Spleen (tissue), 11 donors: ENCODE results near the gene NUB1. TPM values are rescaled to one million over a fixed set of nuclear protein-coding genes. Genes with fewer than 3 reads are reported as not detected.

ENCODE experiments used
- DNase-seq: peaks from one replicate; pipeline ENCODE4 v3.0.0-alpha.2; 2020
- H3K27ac ChIP-seq, 8 donors: fragments of 200-600 bp; sonication (generic) in 7 of 8; 1 replicate in 4 of 8; 2 replicates in 4 of 8; pipeline versions ENCODE4 v1.5.0 to v1.8.0; 2016 to 2021; ENCODE audit warnings: inconsistent platforms in 4 of 8, mild to moderate bottlenecking in 4 of 8, moderate library complexity in 1 of 8
- H3K27me3 ChIP-seq, 7 donors: fragments of 200-600 bp; sonication (generic) in 6 of 7; replicated peaks in 1 of 7; 1 replicate in 4 of 7; 2 replicates in 3 of 7; pipeline versions ENCODE4 v1.5.0 to v1.8.0; 2016 to 2021; ENCODE audit warnings: inconsistent platforms in 3 of 7, mild to moderate bottlenecking in 1 of 7
- H3K36me3 ChIP-seq, 6 donors: fragments of 200-600 bp; sonication (generic) in 5 of 6; 1 replicate in 4 of 6; 2 replicates in 2 of 6; pipeline versions ENCODE4 v1.5.0 to v1.8.0; 2016 to 2021; ENCODE audit warnings: inconsistent platforms in 2 of 6
- H3K4me1 ChIP-seq, 6 donors: fragments of 200-600 bp; sonication (generic) in 5 of 6; 1 replicate in 3 of 6; 2 replicates in 3 of 6; pipeline versions ENCODE4 v1.5.0 to v1.8.0; 2016 to 2021; ENCODE audit warnings: inconsistent platforms in 3 of 6
- H3K4me3 ChIP-seq, 8 donors: fragments of 200-600 bp; sonication (generic) in 7 of 8; 1 replicate in 4 of 8; 2 replicates in 4 of 8; pipeline versions ENCODE4 v1.5.0 to v1.8.0; 2016 to 2021; ENCODE audit warnings: inconsistent platforms in 4 of 8, mild to moderate bottlenecking in 4 of 8, moderate library complexity in 2 of 8
- H3K9me3 ChIP-seq, 8 donors: fragments of 200-600 bp; sonication (generic) in 7 of 8; 1 replicate in 4 of 8; 2 replicates in 4 of 8; pipeline versions ENCODE4 v1.5.0 to v1.8.0; 2016 to 2021; ENCODE audit warnings: inconsistent platforms in 4 of 8
- CTCF ChIP-seq, 11 experiments: fragments of 200-600 bp in 7 of 11; fragments of 450-650 bp in 4 of 11; sonication (generic) in 4 of 11; IDR thresholded peaks in 8 of 11; conservative IDR thresholded peaks in 3 of 11; 1 replicate in 7 of 11; 2 replicates in 4 of 11; pipeline versions ENCODE4 v1.4.0 to v1.8.0; 2016 to 2021; ENCODE audit warnings: antibody characterized with exemption in 11 of 11, inconsistent platforms in 4 of 11, mild to moderate bottlenecking in 1 of 11
- POLR2A ChIP-seq, 3 donors: fragments of 450-650 bp; IDR thresholded peaks; one replicate each; pipeline ENCODE4 v1.5.1; 2017; ENCODE audit warnings: antibody characterized with exemption in 3 of 3, mild to moderate bottlenecking in 1 of 3
- POLR2AphosphoS5 ChIP-seq, 3 donors: sonication (generic); formaldehyde crosslinking; IDR thresholded peaks; one replicate each; pipeline ENCODE4 v1.5.1; 2017; ENCODE audit warnings: antibody characterized with exemption in 3 of 3
- WGBS, 5 donors: extraction: QIAGEN DNeasy Blood & Tissue Kit in 3 of 5; methylation state at CpG; one replicate each; pipeline versions ENCODE4 v1.1.5 to v1.1.7; 2013 to 2018; 5-methylcytosine and 5-hydroxymethylcytosine counted together
- intact Hi-C: fragments of 100-400 bp; cut with DNase I; formaldehyde crosslinking; loops from one replicate; pipeline ENCODE4 v1.15.0; 2023; ENCODE audit warnings: low total_unique reads
- polyA plus RNA-seq, 3 donors: library from polyadenylated mRNA; stranded (reverse); fragments of 200-250 nt; gene quantifications; one replicate each; pipeline ENCODE4 v1.2.1, GENCODE V29; 2013
- total RNA-seq, 7 donors: library from RNA; depleted of rRNA in 3 of 7; stranded (reverse); fragments of >200 nt in 3 of 7; fragmentation: NEBNext Ultra II Directional in 4 of 7; extraction: Animal tissue kit (Norgen Biotek cat#: 25700) in 4 of 7; gene quantifications; one replicate each; pipeline versions ENCODE4 v1.1.0 to v1.2.1, GENCODE V29; 2016 to 2021
- donor health status: healthy with polysubstance abuse.
- donor health status: DM: no; HTN: no; CAD: no; lungs with moderate emphysema.
- donor health status: DM: no; HTN: no; CAD: no.
- donor health status: Bipolar disorder and iron deficiency.
- donor health status: healthy.
- donor health status: DM: no; HTN: no; CAD: no.
- donor health status: DM: yes; HTN: yes; CAD: no.

The NUB1 gene
- total and polyA plus RNA-seq, 10 donors = 25.2 to 80.9 (median 64.5) TPM

- Histone ChIP-seq H3K4me1 (peaks cover 14 to 48% (median 28%) of the 10 kb centered on the region in 6 donors), H3K36me3 (no peaks in the 10 kb centered on the region), H3K27me3 (peaks cover 0 to 10% (median 0%) of the 10 kb centered on the region in 7 donors), H3K4me3 (no peak overlapping the region), H3K27ac (peak overlapping the region in 7 of 8 donors; percentile 60 to 79 (median 67)), H3K9me3 (peaks cover 0 to 21% (median 6%) of the 10 kb centered on the region in 8 donors)
- WGBS, 5 donors = 61 to 82% (median 71%) methylated on average over 7 of the region's 7 CpGs
- intact Hi-C loops = no loop called here
- no peak for TF ChIP-seq CTCF (IDR thresholded peaks at IDR 0.05 in 8 of 11, conservative IDR thresholded peaks at IDR 0.05 in 3 of 11)
- TF ChIP-seq POLR2AphosphoS5 (IDR thresholded peaks at IDR 0.05) = no peak
- TF ChIP-seq POLR2A (IDR thresholded peaks at IDR 0.05) = no peak
- peak; percentile 11 for DNase-seq
Observed at GRCh38 chr7:151425670-151426440, 84.2 kb downstream of the NUB1 start.

GRCh38 chr7:151426441-151426903 is 84.9 kb downstream of the NUB1 start:
- Histone ChIP-seq H3K27ac (peak overlapping the region in 7 of 8 donors; percentile 60 to 79 (median 67)), H3K9me3 (peaks cover 0 to 16% (median 6%) of the 10 kb centered on the region in 8 donors), H3K4me1 (peaks cover 14 to 55% (median 28%) of the 10 kb centered on the region in 6 donors), H3K36me3 (no peaks in the 10 kb centered on the region), H3K4me3 (no peak overlapping the region), H3K27me3 (peaks cover 0 to 10% (median 0%) of the 10 kb centered on the region in 7 donors)
- 65 to 79% (median 68%) methylated on average over 14 of the region's 14 CpGs for WGBS, 5 donors
- TF ChIP-seq POLR2A (IDR thresholded peaks at IDR 0.05) (no peak), POLR2AphosphoS5 (IDR thresholded peaks at IDR 0.05) (peak in 1 of 3 donors; percentile 38)
- peak; percentile 18 for DNase-seq
- intact Hi-C loops = no loop called here

- Histone ChIP-seq H3K36me3 (no peaks in the 10 kb centered on the region), H3K27me3 (peaks cover 0 to 10% (median 0%) of the 10 kb centered on the region in 7 donors), H3K4me3 (no peak overlapping the region), H3K4me1 (peaks cover 14 to 61% (median 29%) of the 10 kb centered on the region in 6 donors), H3K27ac (peak overlapping the region in 7 of 8 donors; percentile 60 to 79 (median 67)), H3K9me3 (peaks cover 0 to 10% (median 2%) of the 10 kb centered on the region in 8 donors)
- intact Hi-C loops = no loop called here
- no peak for TF ChIP-seq CTCF (IDR thresholded peaks at IDR 0.05 in 8 of 11, conservative IDR thresholded peaks at IDR 0.05 in 3 of 11)
- TF ChIP-seq POLR2AphosphoS5 (IDR thresholded peaks at IDR 0.05) = no peak
- no peak for TF ChIP-seq POLR2A (IDR thresholded peaks at IDR 0.05)
- peak; percentile 68 for DNase-seq
- 80 to 86% (median 84%) methylated on average over 11 to 23 of the region's 23 CpGs for WGBS, 5 donors
Observed at GRCh38 chr7:151426904-151427704, 85.5 kb downstream of the NUB1 start.

GRCh38 chr7:151427705-151428377 is 86.2 kb downstream of the NUB1 start:
- H3K4me3 ChIP-seq = no peak overlapping the region
- H3K27ac ChIP-seq = peak overlapping the region in 7 of 8 donors; percentile 65 to 79 (median 68)
- WGBS, 5 donors = 56 to 76% (median 75%) methylated on average over 10 of the region's 10 CpGs
- intact Hi-C loops = no loop called here
- peaks cover 0 to 10% (median 0%) of the 10 kb centered on the region in 7 donors for H3K27me3 ChIP-seq
- TF ChIP-seq CTCF (IDR thresholded peaks at IDR 0.05 in 8 of 11, conservative IDR thresholded peaks at IDR 0.05 in 3 of 11) (no peak), POLR2AphosphoS5 (IDR thresholded peaks at IDR 0.05) (no peak), POLR2A (IDR thresholded peaks at IDR 0.05) (no peak)
- no peak for DNase-seq
- peaks cover 14 to 68% (median 34%) of the 10 kb centered on the region in 6 donors for H3K4me1 ChIP-seq
- no peaks in the 10 kb centered on the region for H3K36me3 ChIP-seq
- peaks cover 0 to 2% (median 0%) of the 10 kb centered on the region in 8 donors for H3K9me3 ChIP-seq
